Pancreas (tissue), 10 donors: ENCODE results near the gene PYROXD2. TPM values are rescaled to one million over a fixed set of nuclear protein-coding genes. Genes with fewer than 3 reads are reported as not detected.
A peak's percentile ranks its signal among the peaks of the same experiment; 100 is the strongest.

Source experiments
- ATAC-seq, 4 donors: fragments of 200-7000 bp; cut with Tn5 transposase; one replicate each; pipeline versions ENCODE4 v1.8.0 to v1.9.1; 2020; ENCODE audit warnings: mild to moderate bottlenecking in 4 of 4, moderate library complexity in 4 of 4
- DNase-seq, 6 donors: peaks; one replicate each; pipeline ENCODE4 v3.0.0-alpha.2; 2020
- FAIRE-seq: peaks from 2 replicates; lab custom pipeline; 2012; peaks lifted over from hg19 to GRCh38; lab: Jason Lieb, UNC
- H3K27ac ChIP-seq, 4 donors: fragments of 200-600 bp; sonication (generic); 1 replicate in 3 of 4; 2 replicates in 1 of 4; pipeline versions ENCODE4 v1.5.0 to v1.8.0; 2020
- H3K27me3 ChIP-seq, 4 donors: fragments of 200-600 bp; one replicate each; pipeline ENCODE4 v1.8.0; 2021
- H3K36me3 ChIP-seq, 3 donors: fragments of 200-600 bp; sonication (generic) in 1 of 3; one replicate each; pipeline versions ENCODE4 v1.5.0 to v1.8.0; 2020 to 2021
- H3K4me1 ChIP-seq, 3 donors: fragments of 200-600 bp; one replicate each; pipeline ENCODE4 v1.8.0; 2021
- H3K4me3 ChIP-seq, 4 donors: fragments of 200-600 bp; sonication (generic) in 2 of 4; one replicate each; pipeline versions ENCODE4 v1.5.0 to v1.8.0; 2020 to 2021
- H3K9me3 ChIP-seq, 4 donors: fragments of 200-600 bp; one replicate each; pipeline ENCODE4 v1.8.0; 2021
- WGBS, 2 donors: extraction: QIAGEN DNeasy Blood & Tissue Kit; methylation state at CpG; one replicate each; pipeline ENCODE4 v1.1.7; 2013; 5-methylcytosine and 5-hydroxymethylcytosine counted together
- intact Hi-C, 3 donors: fragments of 100-400 bp; cut with DNase I; formaldehyde crosslinking; loops; one replicate each; pipeline versions ENCODE4 v1.11.1 to v1.14.2; 2022
- polyA plus RNA-seq, 2 donors: library from polyadenylated mRNA; stranded (reverse); fragments of 200-250 nt; gene quantifications; one replicate each; pipeline ENCODE4 v1.2.3, GENCODE V29; 2013
- total RNA-seq, 6 donors: library from RNA; stranded (reverse); fragmentation: NEBNext Ultra II Directional in 4 of 6; extraction: Animal tissue kit (Norgen Biotek cat#: 25700) in 4 of 6; gene quantifications; one replicate each; pipeline versions ENCODE4 v1.2.1 to v1.2.4, GENCODE V29; 2021 to 2023
- TF ChIP-seq, protein P1 (sequence below), 4 donors: fragments of 200-600 bp; sonication (generic) in 3 of 4; IDR thresholded peaks; one replicate each; pipeline versions ENCODE4 v1.5.0 to v1.8.0; 2021; ENCODE audit warnings: antibody characterized with exemption in 4 of 4
- donor health status: healthy with polysubstance abuse.
- donor health status: DM: no; HTN: no; CAD: no; lungs with moderate emphysema.
- donor health status: DM: no; HTN: no; CAD: no.
- donor health status: control.
- donor health status: control.
- donor health status: Bipolar disorder and iron deficiency.
- donor health status: DM: yes; HTN: yes; CAD: no.
- donor health status: DM: no; HTN: no; CAD: no.
- donor health status: DM: no; HTN: no; CAD: no.
- donor health status: DM: yes; HTN: yes; CAD: no.

The PYROXD2 gene
- total and polyA plus RNA-seq, 8 donors, result 1.8 to 15.9 (median 3.9) TPM

DNA sequence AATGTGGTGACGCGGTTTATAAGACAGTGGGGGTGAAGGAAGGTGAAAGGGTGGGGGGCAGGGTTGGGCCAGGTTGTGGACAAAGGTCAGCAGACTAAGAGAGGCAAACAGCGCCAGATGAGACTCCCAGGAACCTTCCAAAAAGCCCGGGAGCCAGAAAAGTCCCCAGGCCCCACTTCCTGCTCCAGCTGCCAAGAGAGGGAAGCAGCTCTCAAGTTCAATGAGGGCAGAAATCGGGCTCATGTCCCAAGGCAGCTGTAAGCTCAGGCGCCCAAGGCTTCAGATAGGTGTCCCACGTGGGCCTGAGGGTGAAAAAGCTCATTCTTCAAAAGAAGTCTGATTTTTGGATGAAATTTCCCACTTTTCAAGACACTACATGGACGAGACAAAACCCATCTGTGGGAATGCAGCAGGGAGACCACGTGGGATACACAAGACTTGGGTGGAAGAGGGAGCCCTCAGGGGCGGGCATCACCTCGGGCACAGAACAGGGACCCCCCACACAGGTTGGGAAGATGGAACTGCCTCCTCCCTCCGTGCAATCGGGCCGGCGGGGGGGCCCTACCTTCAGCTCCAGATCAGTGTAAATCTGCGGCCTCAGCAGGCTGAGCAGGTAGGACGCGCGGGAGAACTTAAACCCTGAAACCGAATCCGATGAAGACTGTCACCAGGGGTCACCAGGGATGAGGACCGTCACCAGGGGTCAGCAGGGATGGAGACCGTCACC is 7.8 kb downstream of the PYROXD2 start:
- FAIRE-seq (no peak), DNase-seq (peak in 2 of 6 donors; percentile 18 to 40), ATAC-seq (peak in 3 of 4 donors; percentile 59 to 75 (median 61))
- H3K9me3 ChIP-seq, result no peaks in the 10 kb centered on the region
- no peak overlapping the region for H3K4me3 ChIP-seq
- H3K4me1 ChIP-seq, result peaks cover 0 to 3% (median 0%) of the 10 kb centered on the region in 3 donors
- H3K27me3 ChIP-seq, result no peaks in the 10 kb centered on the region
- H3K36me3 ChIP-seq, result no peaks in the 10 kb centered on the region
- TF ChIP-seq, protein P1, sequence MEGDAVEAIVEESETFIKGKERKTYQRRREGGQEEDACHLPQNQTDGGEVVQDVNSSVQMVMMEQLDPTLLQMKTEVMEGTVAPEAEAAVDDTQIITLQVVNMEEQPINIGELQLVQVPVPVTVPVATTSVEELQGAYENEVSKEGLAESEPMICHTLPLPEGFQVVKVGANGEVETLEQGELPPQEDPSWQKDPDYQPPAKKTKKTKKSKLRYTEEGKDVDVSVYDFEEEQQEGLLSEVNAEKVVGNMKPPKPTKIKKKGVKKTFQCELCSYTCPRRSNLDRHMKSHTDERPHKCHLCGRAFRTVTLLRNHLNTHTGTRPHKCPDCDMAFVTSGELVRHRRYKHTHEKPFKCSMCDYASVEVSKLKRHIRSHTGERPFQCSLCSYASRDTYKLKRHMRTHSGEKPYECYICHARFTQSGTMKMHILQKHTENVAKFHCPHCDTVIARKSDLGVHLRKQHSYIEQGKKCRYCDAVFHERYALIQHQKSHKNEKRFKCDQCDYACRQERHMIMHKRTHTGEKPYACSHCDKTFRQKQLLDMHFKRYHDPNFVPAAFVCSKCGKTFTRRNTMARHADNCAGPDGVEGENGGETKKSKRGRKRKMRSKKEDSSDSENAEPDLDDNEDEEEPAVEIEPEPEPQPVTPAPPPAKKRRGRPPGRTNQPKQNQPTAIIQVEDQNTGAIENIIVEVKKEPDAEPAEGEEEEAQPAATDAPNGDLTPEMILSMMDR (IDR thresholded peaks at IDR 0.05), result no peak
- peak overlapping the region in 2 of 4 donors; percentile 18 to 31 for H3K27ac ChIP-seq
- 67 to 79% methylated on average over 23 of the region's 23 CpGs for WGBS, 2 donors
- intact Hi-C loops, result no loop called here

DNA sequence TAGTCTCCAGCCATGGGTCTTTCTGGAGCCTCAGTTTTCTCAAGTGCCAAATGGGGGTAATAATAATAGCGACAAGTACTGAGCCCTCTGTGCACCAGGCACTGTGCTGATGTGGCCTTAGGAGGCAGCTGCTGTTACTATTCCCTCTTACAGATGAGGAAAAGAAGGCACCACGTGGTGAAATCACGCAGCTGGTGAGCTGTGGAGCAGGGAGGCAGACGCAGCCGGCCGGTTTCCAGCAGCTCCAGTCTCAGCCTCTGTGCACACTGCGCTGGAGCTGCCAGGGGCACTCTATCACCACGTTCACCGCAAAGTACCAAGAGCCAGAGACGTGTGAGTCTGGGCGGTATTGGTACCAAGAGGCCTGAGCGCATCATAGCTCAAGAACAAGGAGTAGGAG is 9.6 kb downstream of the PYROXD2 start:
- Histone ChIP-seq H3K9me3 (no peaks in the 10 kb centered on the region), H3K4me3 (no peak overlapping the region), H3K27ac (no peak overlapping the region), H3K27me3 (no peaks in the 10 kb centered on the region), H3K36me3 (no peaks in the 10 kb centered on the region), H3K4me1 (peaks cover 0 to 3% (median 0%) of the 10 kb centered on the region in 3 donors)
- TF ChIP-seq, protein P1 (IDR thresholded peaks at IDR 0.05), result no peak
- intact Hi-C loops, result no loop called here
- no peak for FAIRE-seq
- DNase-seq, result no peak
- 90 to 95% methylated on average over 12 of the region's 12 CpGs for WGBS, 2 donors
- ATAC-seq, result no peak

DNA sequence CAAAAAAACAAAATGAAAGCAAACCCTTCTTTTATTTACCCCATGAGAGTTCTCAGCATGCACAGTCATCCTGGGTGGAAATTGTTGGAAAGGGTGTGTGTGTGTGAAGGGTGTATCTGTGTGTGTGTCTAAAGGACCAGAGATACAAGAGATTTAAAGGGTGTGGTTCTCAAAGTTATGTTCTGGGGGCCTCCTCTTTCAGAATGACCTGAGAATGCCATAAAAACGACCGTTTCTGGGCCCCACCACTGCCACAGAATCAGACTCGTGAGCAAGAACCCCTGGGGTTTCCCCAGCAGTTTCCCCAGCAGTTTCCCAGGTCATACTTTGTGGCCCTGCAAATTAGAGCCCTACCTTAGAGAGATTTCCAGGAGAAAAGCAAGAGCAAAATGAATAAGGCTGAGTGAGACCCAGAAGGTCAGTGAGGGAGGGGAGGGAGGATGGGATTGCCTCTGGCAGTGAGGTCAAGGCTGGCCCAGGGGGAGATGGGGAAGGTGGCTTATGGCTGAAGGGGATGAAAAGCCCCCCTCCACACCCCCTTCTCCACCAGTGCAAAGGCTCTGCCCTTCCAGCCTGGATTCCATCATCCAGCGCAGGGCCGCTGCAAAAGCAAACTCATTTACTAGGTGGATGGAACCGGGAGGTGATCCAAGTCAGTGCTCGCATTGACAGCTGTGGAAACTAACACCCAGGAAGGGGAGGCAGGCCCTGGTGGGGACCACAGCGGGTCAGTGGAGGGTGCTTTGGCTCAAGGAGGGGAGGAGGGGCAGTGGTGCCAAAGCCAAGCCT is 10.2 kb downstream of the PYROXD2 start:
- no peak for DNase-seq

DNA sequence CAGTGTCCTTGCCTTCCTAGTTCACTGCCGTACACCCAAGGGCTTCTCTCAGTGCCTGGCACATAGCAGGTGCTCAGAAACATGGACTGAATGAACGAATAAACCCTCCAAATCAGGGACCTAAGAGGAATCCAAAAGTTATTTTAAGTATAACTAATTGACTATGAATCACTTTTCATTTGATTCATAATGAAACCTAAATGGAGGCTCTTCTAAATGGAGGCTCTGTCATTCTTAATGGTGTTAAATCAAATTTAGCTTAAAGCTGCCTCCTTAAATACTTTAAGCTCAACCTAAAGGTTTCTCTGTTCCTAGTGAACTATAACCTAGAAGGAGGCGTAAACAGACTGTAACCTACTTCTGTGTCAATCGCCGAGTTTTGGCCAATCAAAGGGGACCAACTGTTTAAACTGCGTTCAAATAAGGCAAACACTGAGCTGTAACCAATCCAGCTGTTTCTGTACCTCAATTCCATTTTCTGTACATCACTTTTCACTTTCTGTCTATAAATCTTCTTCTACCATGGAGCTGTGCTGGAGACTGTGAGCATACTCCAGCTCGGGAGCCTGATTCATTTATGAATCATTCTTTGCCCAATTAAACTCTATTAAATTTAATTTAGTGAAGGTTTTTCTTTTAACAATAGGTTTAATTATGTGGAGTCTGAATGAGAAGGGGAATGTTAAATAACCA is 11.0 kb downstream of the PYROXD2 start:
- FAIRE-seq (no peak), ATAC-seq (no peak), DNase-seq (no peak)
- Histone ChIP-seq H3K9me3 (no peaks in the 10 kb centered on the region), H3K4me1 (peaks cover 0 to 3% (median 0%) of the 10 kb centered on the region in 3 donors), H3K36me3 (no peaks in the 10 kb centered on the region), H3K27me3 (no peaks in the 10 kb centered on the region), H3K4me3 (no peak overlapping the region), H3K27ac (no peak overlapping the region)
- 82 to 91% methylated on average over 7 of the region's 7 CpGs for WGBS, 2 donors
- TF ChIP-seq, protein P1 (IDR thresholded peaks at IDR 0.05), result no peak
- intact Hi-C loops, result no loop called here

More for the DNA sequence above, 10.2 kb downstream of the PYROXD2 start:
- no peaks in the 10 kb centered on the region for H3K36me3 ChIP-seq
- peaks cover 0 to 3% (median 0%) of the 10 kb centered on the region in 3 donors for H3K4me1 ChIP-seq
- TF ChIP-seq, protein P1 (IDR thresholded peaks at IDR 0.05), result no peak
- H3K4me3 ChIP-seq, result no peak overlapping the region
- ATAC-seq, result no peak
- H3K27ac ChIP-seq, result no peak overlapping the region
- H3K9me3 ChIP-seq, result no peaks in the 10 kb centered on the region
- FAIRE-seq, result no peak
- intact Hi-C loops, result no loop called here
- no peaks in the 10 kb centered on the region for H3K27me3 ChIP-seq
- 70 to 71% methylated on average over 8 of the region's 8 CpGs for WGBS, 2 donors
